Frontal cortex (tissue), 4 donors: ENCODE measurements around the gene ACOT8. TPM values are rescaled to one million over a fixed set of nuclear protein-coding genes. Genes with fewer than 3 reads are reported as not detected.
A peak's percentile ranks its signal among the peaks of the same experiment; 100 is the strongest.
"Not testable (repeated sequence)": the region's sequence is repeated elsewhere in the genome, so short reads cannot be mapped to it uniquely, and the experiment has no call there.

Experiments used
- DNase-seq, 2 donors: peaks; one replicate each; pipeline ENCODE4 v3.0.0; 2012; ENCODE audit warnings: low spot score in 2 of 2
- FAIRE-seq: peaks from 2 replicates; lab custom pipeline; 2012; peaks lifted over from hg19 to GRCh38; lab: Jason Lieb, UNC
- total RNA-seq: library from RNA; depleted of rRNA; stranded (reverse); fragments of >200 nt; gene quantifications from one replicate; pipeline ENCODE4 v1.2.3, GENCODE V29; 2014
- donor health status: control.
- donor health status: control.
- donor health status: control.

The ACOT8 gene
- total RNA-seq, 1 donor from 2014 or later = 32.6 TPM

DNA sequence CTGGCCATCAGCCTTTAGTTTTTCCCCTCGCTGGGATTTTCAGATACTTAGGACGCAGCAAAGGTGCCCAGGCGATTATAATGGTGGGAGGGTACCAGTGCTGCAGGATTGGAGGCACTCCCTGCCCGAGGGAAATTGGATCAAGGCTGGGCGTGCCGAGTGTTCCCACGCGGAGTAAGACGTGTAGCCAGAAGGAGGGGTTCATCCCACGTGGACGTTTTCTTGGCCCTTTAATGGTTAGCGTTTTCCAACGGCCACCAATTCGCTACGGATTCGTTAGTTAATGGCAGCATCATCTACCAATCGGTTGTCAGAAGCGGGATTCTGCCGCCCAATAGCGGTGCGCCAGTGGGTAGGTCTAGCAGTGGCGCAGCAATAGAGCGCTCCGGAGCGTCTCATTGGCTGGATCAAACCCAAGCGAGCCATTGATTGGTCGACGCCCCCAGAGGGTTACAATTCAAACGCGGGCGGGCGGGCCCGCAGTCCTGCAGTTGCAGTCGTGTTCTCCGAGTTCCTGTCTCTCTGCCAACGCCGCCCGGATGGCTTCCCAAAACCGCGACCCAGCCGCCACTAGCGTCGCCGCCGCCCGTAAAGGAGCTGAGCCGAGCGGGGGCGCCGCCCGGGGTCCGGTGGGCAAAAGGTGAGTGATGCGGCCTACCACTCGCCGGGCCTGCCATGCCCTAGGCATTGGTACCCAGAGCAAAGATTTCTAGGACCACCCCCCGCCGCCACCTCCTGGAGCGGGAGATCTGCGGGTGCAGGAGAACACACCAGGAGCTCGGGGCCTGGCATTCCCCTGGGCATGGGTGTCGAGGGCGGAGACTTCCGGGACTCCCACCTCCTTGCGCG, 44.8 kb downstream of the ACOT8 start, which contains the start of gene UBE2C:
TSS of gene UBE2C (plus strand) at position 488 of the 849 bp plus-strand sequence. CDS start at position 540, 52 bp downstream.
- peak; percentile 97 for FAIRE-seq
- peak; percentile 94 to 98 for DNase-seq

DNA sequence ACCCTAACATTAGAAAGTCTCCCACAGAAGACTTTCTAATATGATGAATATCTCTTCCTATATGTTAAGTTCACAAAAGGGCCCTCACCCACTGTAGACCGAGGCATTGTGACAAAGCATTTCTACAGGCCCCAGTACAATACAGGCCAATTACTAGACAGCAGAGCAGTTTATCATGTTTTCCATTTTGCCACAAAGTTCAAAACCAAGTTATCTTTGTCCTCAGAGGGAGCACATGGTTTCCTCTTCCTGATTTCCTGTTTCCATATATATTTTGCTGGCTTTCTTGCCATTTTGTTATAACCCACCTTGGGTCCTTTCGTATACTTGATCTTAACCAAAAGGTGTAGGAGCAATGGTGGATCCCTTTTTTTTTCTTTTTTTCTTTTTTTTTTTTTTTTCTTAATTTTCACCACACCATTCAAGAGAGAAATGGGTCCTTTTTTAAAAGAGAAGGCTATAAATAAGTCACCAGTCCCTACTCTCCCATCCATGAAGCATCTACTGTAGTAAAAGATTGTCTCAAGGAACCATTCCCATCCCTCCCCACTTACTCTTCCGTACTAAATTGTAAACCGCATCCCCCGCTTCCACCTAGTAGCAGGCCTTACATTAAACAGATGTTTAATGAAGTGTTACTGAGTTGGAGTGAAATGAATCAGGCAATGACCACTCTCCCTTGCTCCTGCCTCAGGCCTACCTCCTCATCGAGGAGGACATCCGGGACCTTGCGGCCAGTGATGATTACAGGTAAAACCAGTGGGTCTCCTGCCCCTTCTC, 46.8 kb downstream of the ACOT8 start:
- FAIRE-seq = no peak
- no peak for DNase-seq

DNA sequence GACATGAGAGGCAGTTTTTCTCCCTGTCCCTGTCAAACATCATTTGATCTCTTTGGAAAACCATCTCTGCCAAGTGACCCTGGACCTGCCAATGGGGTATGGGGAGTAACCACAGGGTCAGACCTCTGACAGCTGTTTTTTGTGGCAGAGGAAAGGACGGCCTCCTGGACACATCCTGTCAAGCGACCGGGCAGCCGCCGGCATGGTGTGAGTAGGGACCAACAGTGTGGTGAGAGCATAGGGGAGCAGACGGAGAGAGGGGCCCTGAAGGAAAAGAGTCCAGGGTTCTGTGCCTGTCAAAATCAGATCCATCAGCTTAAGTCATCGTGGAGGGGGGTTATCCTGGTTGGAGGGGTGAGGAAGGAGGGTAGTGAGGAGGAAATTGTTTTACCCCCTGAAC, 55.3 kb downstream of the ACOT8 start:
- no peak for FAIRE-seq
- no peak for DNase-seq

DNA sequence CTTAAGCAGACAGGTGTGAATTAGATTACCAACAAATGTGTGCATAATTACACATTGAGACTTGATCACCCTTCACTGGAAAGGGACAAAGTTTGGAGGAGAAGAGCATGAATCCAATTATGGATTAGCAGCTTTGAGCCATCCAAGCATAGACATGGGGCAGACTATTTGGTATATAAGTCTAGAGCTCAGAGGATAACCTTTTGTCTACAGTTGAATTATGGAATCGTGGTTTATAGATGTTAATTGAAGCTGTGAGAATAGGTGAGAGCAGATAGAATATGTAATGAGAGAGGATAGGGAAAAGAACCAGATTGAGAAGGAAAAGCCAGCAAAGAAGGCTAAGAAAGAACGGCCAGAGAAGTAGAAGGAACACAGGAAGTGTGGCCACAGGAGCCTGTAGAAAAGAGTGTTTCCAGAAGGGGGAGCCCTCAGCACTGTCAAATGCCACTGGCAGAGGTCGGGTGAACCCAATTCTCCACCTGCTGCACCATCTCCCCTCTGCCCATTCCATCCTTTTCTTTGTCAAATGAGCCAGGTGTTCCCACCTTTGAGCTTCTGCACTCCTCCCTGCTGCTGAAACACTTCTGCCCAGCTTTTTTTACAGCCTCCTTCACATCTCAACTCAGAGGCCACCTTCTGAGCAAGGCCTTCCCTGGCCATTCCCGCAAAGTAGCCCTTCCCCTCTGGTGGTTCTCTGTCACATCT, 58.1 kb downstream of the ACOT8 start:
- DNase-seq = peak in 1 of 2 donors; percentile 56
- FAIRE-seq = no peak

DNA sequence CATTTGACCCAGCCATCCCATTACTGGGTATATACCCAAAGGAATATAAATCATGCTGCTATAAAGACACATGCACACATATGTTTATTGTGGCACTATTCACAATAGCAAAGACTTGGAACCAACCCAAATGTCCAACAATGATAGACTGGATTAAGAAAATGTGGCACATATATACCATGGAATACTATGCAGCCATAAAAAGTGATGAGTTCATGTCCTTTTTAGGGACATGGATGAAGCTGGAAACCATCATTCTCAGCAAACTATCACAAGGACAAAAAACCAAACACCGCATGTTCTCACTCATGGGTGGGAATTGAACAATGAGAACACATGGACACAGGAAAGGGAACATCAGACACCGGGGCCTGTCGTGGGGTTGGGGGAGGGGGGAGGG, 59.2 kb downstream of the ACOT8 start:
- FAIRE-seq, DNase-seq: not testable (repeated sequence)

DNA sequence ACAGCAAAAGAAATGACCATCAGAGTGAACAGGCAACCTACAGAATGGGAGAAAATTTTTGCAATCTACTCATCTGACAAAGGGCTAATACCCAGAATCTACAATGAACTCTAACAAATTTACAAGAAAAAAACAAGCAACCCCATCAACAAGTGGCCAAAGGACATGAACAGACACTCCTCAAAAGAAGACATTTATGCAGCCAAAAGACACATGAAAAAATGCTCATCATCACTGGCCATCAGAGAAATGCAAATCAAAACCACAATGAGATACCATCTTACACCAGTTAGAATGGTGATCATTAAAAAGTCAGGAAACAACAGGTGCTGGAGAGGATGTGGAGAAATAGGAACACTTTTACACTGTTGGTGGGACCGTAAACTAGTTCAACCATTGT, 59.7 kb downstream of the ACOT8 start:
- DNase-seq, FAIRE-seq: not testable (repeated sequence)

DNA sequence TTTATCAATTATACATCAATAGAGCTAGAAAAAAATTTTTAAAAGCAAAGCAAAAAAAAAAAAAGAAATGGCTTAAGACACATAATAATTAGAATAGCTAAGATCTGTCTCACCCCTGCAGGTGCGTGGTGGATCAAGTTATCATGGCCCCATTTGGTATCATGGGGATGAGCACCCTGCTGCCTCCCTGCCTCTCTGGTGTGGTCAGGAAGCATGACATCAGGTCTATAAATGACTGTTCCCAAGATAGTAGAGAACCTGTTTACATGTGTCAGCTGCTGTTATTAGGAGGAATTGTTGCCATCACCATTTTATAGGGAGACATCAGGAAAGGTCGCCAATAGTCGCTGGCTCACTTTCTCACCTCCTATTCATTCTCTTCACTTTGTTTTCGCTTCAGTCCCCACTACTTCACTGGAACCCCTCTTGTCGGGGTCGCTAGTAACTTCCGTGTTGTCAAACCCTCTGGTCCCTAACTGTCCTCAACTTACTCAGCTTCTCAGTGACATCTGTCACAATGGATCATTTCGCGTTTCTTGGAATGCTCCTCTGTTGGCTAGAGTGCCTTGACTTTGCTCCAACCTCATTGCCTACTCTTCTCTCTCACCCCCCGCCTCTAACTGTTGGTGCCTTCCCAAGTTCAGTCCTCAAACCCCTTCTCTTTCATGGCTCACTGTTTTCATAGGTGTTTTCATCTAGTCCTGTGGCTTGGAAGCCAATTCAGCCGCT, 60.7 kb downstream of the ACOT8 start:
- FAIRE-seq = no peak
- no peak for DNase-seq

DNA sequence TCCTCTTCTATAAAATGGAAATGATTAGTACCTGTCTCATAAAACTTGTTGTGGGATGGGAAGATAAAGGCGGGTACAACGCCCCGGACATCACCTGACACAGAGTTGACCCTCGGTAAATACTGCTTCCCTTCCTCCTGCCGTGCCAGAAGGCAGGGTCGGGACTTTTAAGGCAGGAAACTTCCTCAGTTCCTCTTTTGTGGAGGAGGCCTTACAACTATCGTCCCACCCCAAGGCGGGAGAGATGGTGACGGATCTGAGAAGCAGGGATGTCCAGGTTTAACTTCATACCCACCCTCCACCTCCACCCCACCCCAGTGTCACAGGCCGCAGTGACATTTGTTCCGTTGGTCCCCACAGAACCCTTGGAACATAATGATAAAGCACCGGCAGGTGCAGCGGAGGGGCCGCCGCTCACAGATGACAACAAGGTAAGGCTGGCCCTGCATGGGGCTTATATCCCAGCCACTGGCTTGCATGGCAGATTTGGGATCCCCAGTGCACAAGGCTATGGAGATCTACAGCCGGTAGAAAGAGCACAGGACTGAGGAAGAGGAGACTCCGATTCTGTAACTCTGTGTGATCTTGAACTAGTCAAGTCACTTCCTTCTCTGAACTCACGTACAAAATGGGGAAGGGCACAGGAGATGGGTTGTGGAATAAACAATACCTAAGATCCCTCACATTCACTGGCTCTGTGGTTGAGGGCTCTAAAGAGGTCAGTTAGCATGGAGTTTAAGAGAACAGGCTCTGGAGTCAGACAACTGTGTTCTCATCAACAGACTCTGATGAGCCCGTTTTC, 64.7 kb downstream of the ACOT8 start:
- FAIRE-seq (no peak), DNase-seq (no peak)

Other genes starting within 250 kb of the ACOT8 start
- gene WFDC10A, start 227.7 kb downstream of the ACOT8 start, total RNA-seq = not detected
- gene WFDC9, start 226.1 kb downstream of the ACOT8 start, total RNA-seq = not detected
- gene WFDC11, start 187.2 kb downstream of the ACOT8 start, total RNA-seq = not detected
- not detected for gene WFDC13, start 155.4 kb downstream of the ACOT8 start, total RNA-seq
- not detected for gene WFDC10B, start 152.4 kb downstream of the ACOT8 start, total RNA-seq
- not detected for gene SPINT4, start 135.0 kb downstream of the ACOT8 start, total RNA-seq
- gene WFDC3, start 65.5 kb downstream of the ACOT8 start, total RNA-seq = not detected
- gene DNTTIP1, start 65.4 kb downstream of the ACOT8 start, total RNA-seq = 13.0 TPM
- 3.7 TPM for gene UBE2C, start 44.7 kb downstream of the ACOT8 start, total RNA-seq
- not detected for gene TNNC2, start 30.1 kb downstream of the ACOT8 start, total RNA-seq
- 15.5 TPM for gene SNX21, start 23.6 kb downstream of the ACOT8 start, total RNA-seq
- 13.9 TPM for gene ZSWIM3, start 222 bp upstream of the ACOT8 start, total RNA-seq
- gene ZSWIM1, start 23.8 kb upstream of the ACOT8 start, total RNA-seq = 5.3 TPM
- 2.0 TPM for gene SPATA25, start 30.2 kb upstream of the ACOT8 start, total RNA-seq
- gene NEURL2, start 33.8 kb upstream of the ACOT8 start, total RNA-seq = 3.3 TPM
- gene CTSA, start 33.9 kb upstream of the ACOT8 start, total RNA-seq = 14.7 TPM
- 19.2 TPM for gene PLTP, start 54.8 kb upstream of the ACOT8 start, total RNA-seq
- gene PCIF1, start 77.3 kb upstream of the ACOT8 start, total RNA-seq = 9.0 TPM
- gene ZNF335, start 114.8 kb upstream of the ACOT8 start, total RNA-seq = 12.6 TPM
- gene MMP9, start 151.5 kb upstream of the ACOT8 start, total RNA-seq = under 0.01 TPM
- 18.8 TPM for gene SLC12A5, start 171.8 kb upstream of the ACOT8 start, total RNA-seq
- gene NCOA5, start 232.6 kb upstream of the ACOT8 start, total RNA-seq = 18.3 TPM